Endothelial cell of umbilical vein (primary cell): ENCODE data around the gene SLC20A1.

Experiments used
- CTCF ChIP-seq, 2 donors: IDR thresholded peaks; 1 replicate in 1 of 2; 2 replicates in 1 of 2; pipeline ENCODE4 v1.5.1; 2011; ENCODE audit warnings: low read length in 2 of 2, mild to moderate bottlenecking in 2 of 2, moderate library complexity in 2 of 2, control low read depth in 1 of 2, inconsistent platforms in 1 of 2, low read depth in 1 of 2; ENCODE audit not compliant: insufficient read depth in 1 of 2; ENCODE audit errors: extremely low read depth in 1 of 2
- EZH2 ChIP-seq: IDR thresholded peaks from 2 replicates; pipeline ENCODE4 v1.6.1; 2012; ENCODE audit warnings: borderline replicate concordance, low read depth, mild to moderate bottlenecking, moderate library complexity, low read length, inconsistent platforms; ENCODE audit not compliant: severe bottlenecking
- JUN ChIP-seq: IDR thresholded peaks from 2 replicates; pipeline ENCODE4 v1.6.1; 2011; ENCODE audit warnings: borderline replicate concordance, low read depth; ENCODE audit not compliant: insufficient read length, insufficient read depth
- POLR2A ChIP-seq: IDR thresholded peaks from 2 replicates; pipeline ENCODE4 v1.6.1; 2012; ENCODE audit warnings: low read depth, mild to moderate bottlenecking, control low read depth, low read length

GRCh38 chr2:112698834-112699515 lies 53.2 kb downstream of the SLC20A1 start:
- TF ChIP-seq CTCF (IDR thresholded peaks at IDR 0.05; ENCODE audit: extremely low read depth in 1 of 2, insufficient read depth in 1 of 2, low read depth in 1 of 2, low read length in 2 of 2) = no peak
- TF ChIP-seq POLR2A = no peak
- no peak for TF ChIP-seq EZH2
- no peak for TF ChIP-seq JUN
